ENCODE measurements around the gene PLPPR3. TPM values are rescaled to one million over a fixed set of nuclear protein-coding genes. Genes with fewer than 3 reads are reported as not detected.
"Not testable (repeated sequence)": the region's sequence is repeated elsewhere in the genome, so short reads cannot be mapped to it uniquely, and the experiment has no call there.

The PLPPR3 gene
- total and polyA plus RNA-seq, 2 donors from 2014 or later, result not detected

DNA sequence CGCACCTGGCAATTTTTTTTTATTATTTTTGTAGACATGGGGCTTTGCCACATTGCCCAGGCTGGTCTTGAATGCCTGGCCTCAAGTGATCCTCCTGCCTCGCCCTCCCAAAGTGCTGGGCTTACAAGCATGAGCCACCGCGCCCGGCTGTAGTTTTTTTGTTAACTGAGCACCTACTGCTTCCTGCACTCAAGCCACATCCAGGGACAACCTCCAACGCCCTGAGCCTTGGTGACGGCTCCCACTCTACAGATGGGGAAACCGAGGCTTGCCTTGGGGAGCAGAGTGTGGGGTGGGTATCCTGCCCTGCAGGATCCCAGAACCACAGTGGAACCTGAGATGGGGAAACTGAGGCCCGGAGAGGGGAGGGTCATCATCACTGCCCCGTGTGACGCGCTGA is 33.4 kb upstream of the PLPPR3 start:
- no peaks in the 10 kb centered on the region for H3K36me3 ChIP-seq (ENCODE audit: control insufficient read depth in 2 of 3, insufficient read depth in 3 of 3, low read length in 3 of 3)
- intact Hi-C loops (cut with DNase I), result no loop called here
- H3K27ac ChIP-seq (ENCODE audit: low read depth in 2 of 2, low read length in 2 of 2), result no peak overlapping the region
- H3K9me3 ChIP-seq (ENCODE audit: control insufficient read depth in 2 of 3, insufficient read depth in 1 of 3, low read length in 3 of 3), result no peaks in the 10 kb centered on the region
- no peak overlapping the region for H3K9ac ChIP-seq (ENCODE audit: low read length in 3 of 3)
- FAIRE-seq (no peak), DNase-seq (no peak)
- peaks cover 0 to 7% (median 0%) of the 10 kb centered on the region in 3 donors for H3K4me1 ChIP-seq (ENCODE audit: control insufficient read depth in 2 of 3, insufficient read depth in 2 of 3, low read depth in 1 of 3, low read length in 3 of 3)
- no peaks in the 10 kb centered on the region for H3K27me3 ChIP-seq (ENCODE audit: control insufficient read depth, insufficient read depth, low read length)
- TF ChIP-seq, protein P1, sequence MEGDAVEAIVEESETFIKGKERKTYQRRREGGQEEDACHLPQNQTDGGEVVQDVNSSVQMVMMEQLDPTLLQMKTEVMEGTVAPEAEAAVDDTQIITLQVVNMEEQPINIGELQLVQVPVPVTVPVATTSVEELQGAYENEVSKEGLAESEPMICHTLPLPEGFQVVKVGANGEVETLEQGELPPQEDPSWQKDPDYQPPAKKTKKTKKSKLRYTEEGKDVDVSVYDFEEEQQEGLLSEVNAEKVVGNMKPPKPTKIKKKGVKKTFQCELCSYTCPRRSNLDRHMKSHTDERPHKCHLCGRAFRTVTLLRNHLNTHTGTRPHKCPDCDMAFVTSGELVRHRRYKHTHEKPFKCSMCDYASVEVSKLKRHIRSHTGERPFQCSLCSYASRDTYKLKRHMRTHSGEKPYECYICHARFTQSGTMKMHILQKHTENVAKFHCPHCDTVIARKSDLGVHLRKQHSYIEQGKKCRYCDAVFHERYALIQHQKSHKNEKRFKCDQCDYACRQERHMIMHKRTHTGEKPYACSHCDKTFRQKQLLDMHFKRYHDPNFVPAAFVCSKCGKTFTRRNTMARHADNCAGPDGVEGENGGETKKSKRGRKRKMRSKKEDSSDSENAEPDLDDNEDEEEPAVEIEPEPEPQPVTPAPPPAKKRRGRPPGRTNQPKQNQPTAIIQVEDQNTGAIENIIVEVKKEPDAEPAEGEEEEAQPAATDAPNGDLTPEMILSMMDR (IDR thresholded peaks at IDR 0.05; ENCODE audit: borderline replicate concordance, extremely low read depth, insufficient read depth), result no peak
- H3K4me3 ChIP-seq (ENCODE audit: low read length in 3 of 3), result no peak overlapping the region

DNA sequence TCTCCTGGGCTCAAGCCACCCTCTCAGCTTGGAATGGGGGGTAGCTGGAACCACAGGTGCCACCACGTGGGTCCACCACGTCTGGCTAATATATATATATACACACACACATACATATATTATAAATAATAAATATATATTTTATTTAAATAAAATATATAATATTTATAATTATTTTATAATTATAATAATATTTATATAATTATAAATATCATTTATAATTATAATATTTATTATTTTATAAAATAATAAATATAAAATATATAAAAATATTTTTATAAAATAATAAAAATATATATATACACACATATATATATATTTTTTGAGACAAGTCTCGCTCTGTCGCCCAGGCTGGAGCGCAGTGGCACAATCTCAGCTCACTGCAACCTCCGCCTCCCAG is 32.8 kb upstream of the PLPPR3 start:
- H3K4me3 ChIP-seq (ENCODE audit: low read length in 3 of 3), result no peak overlapping the region
- FAIRE-seq, result peak; percentile 97
- H3K9me3 ChIP-seq (ENCODE audit: control insufficient read depth in 2 of 3, insufficient read depth in 1 of 3, low read length in 3 of 3), result no peaks in the 10 kb centered on the region
- intact Hi-C loops (cut with DNase I), result no loop called here
- TF ChIP-seq, protein P1 (IDR thresholded peaks at IDR 0.05; ENCODE audit: borderline replicate concordance, extremely low read depth, insufficient read depth), result no peak
- no peak overlapping the region for H3K9ac ChIP-seq (ENCODE audit: low read length in 3 of 3)
- no peaks in the 10 kb centered on the region for H3K36me3 ChIP-seq (ENCODE audit: control insufficient read depth in 2 of 3, insufficient read depth in 3 of 3, low read length in 3 of 3)
- H3K27me3 ChIP-seq (ENCODE audit: control insufficient read depth, insufficient read depth, low read length), result no peaks in the 10 kb centered on the region
- no peak for DNase-seq
- peaks cover 0 to 7% (median 0%) of the 10 kb centered on the region in 3 donors for H3K4me1 ChIP-seq (ENCODE audit: control insufficient read depth in 2 of 3, insufficient read depth in 2 of 3, low read depth in 1 of 3, low read length in 3 of 3)
- H3K27ac ChIP-seq (ENCODE audit: low read depth in 2 of 2, low read length in 2 of 2), result no peak overlapping the region

DNA sequence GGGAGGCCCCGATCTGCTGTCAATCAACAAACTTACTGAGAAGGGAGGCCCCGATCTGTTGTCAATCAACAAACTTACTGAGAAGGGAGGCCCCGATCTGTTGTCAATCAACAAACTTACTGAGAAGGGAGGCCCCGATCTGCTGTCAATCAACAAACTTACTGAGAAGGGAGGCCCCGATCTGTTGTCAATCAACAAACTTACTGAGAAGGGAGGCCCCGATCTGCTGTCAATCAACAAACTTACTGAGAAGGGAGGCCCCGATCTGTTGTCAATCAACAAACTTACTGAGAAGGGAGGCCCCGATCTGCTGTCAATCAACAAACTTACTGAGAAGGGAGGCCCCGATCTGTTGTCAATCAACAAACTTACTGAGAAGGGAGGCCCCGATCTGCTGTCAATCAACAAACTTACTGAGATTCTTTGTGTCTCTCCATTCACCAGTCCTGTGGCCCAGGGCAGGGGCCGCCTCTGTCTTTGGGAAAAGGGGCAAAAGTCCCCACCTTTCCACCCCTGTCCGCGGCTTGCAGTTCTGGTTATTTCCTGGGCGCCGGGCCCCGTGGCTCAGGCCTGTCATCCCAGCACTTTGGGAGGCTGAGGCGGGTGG is 32.0 kb upstream of the PLPPR3 start:
- H3K4me1 ChIP-seq (ENCODE audit: control insufficient read depth in 2 of 3, insufficient read depth in 2 of 3, low read depth in 1 of 3, low read length in 3 of 3); H3K27ac ChIP-seq (ENCODE audit: low read depth in 2 of 2, low read length in 2 of 2); DNase-seq; intact Hi-C loops (cut with DNase I); FAIRE-seq; H3K36me3 ChIP-seq (ENCODE audit: control insufficient read depth in 2 of 3, insufficient read depth in 3 of 3, low read length in 3 of 3); H3K9me3 ChIP-seq (ENCODE audit: control insufficient read depth in 2 of 3, insufficient read depth in 1 of 3, low read length in 3 of 3); H3K4me3 ChIP-seq (ENCODE audit: low read length in 3 of 3); H3K9ac ChIP-seq (ENCODE audit: low read length in 3 of 3); H3K27me3 ChIP-seq (ENCODE audit: control insufficient read depth, insufficient read depth, low read length): not testable (repeated sequence)

DNA sequence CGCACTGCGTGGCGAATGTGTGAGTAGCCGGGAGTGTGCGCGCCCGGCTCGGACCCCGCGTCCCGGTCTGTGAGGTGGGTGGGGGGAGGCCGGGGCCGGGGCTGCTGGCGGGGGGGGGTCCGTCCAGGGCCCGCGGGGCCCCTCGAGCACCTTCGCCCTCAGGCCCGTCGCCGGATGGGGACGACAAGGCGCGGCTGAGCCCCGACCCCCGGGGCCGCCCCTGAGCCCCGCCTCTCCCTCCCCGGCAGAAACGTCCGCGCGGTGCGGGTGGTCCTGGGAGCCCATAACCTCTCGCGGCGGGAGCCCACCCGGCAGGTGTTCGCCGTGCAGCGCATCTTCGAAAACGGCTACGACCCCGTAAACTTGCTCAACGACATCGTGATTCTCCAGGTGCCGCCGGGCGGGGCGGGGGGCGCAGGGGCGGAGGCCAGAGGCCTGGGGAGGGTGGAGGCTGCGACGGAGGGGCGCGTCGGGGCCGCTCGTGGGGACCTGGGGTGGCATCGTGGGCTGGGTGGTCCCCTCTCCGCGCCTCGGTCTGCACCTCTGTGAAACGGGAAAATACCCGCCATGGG is 31.3 kb upstream of the PLPPR3 start:
- H3K4me3 ChIP-seq (ENCODE audit: low read length in 3 of 3), result no peak overlapping the region

More for the DNA sequence above, 31.3 kb upstream of the PLPPR3 start:
- Histone ChIP-seq H3K27ac (ENCODE audit: low read depth in 2 of 2, low read length in 2 of 2) (no peak overlapping the region), H3K27me3 (ENCODE audit: control insufficient read depth, insufficient read depth, low read length) (no peaks in the 10 kb centered on the region), H3K9ac (ENCODE audit: low read length in 3 of 3) (no peak overlapping the region), H3K36me3 (ENCODE audit: control insufficient read depth in 2 of 3, insufficient read depth in 3 of 3, low read length in 3 of 3) (no peaks in the 10 kb centered on the region), H3K4me1 (ENCODE audit: control insufficient read depth in 2 of 3, insufficient read depth in 2 of 3, low read depth in 1 of 3, low read length in 3 of 3) (peaks cover 0 to 7% (median 0%) of the 10 kb centered on the region in 3 donors), H3K9me3 (ENCODE audit: control insufficient read depth in 2 of 3, insufficient read depth in 1 of 3, low read length in 3 of 3) (no peaks in the 10 kb centered on the region)
- DNase-seq (peak in 1 of 5 donors; percentile 76), FAIRE-seq (no peak)
- intact Hi-C loops (cut with DNase I), result no loop called here
- TF ChIP-seq, protein P1 (IDR thresholded peaks at IDR 0.05; ENCODE audit: borderline replicate concordance, extremely low read depth, insufficient read depth), result no peak

Data from kidney (tissue), 14 donors.